Right lobe of liver (tissue), 4 donors: ENCODE data around the gene MID1.

Source experiments
- CTCF ChIP-seq, 4 donors: fragments of 200-600 bp in 3 of 4; fragments of 450-650 bp in 1 of 4; IDR thresholded peaks; one replicate each; pipeline versions ENCODE4 v1.5.1 to v1.8.0; 2016 to 2022; ENCODE audit warnings: antibody characterized with exemption in 4 of 4, mild to moderate bottlenecking in 2 of 4
- POLR2A ChIP-seq: fragments of 450-650 bp; IDR thresholded peaks from one replicate; pipeline ENCODE4 v1.6.1; 2017; ENCODE audit warnings: antibody characterized with exemption, mild to moderate bottlenecking
- donor health status: DM: no; HTN: no; CAD: no.
- donor health status: DM: no; HTN: no; CAD: no.
- donor health status: DM: no; HTN: yes; CAD: no.

- TF ChIP-seq POLR2A: no peak
- no peak for TF ChIP-seq CTCF (IDR thresholded peaks at IDR 0.05)
These were observed 83.1 kb downstream of the MID1 start for GRCh38 chrX:10537308-10537707.
